Measurements from ENCODE around the gene ZBTB7B.

ZBTB7B gene

GRCh38 chr1:154969860-154970452 lies 32.6 kb upstream of the ZBTB7B start:
- Histone ChIP-seq H3K4me1 (peaks cover 0 to 54% (median 50%) of the 10 kb centered on the region in 4 donors), H3K36me3 (peaks cover 32 to 48% (median 34%) of the 10 kb centered on the region in 3 donors), H3K27ac (peak overlapping the region; percentile 95 to 97), H3K27me3 (no peaks in the 10 kb centered on the region), H3K4me3 (peak overlapping the region; percentile 45 to 76), H3K9me3 (no peaks in the 10 kb centered on the region)
- intact Hi-C loops (cut with DNase I; ENCODE audit: low total_unique reads): no loop called here
- TF ChIP-seq, protein P1, sequence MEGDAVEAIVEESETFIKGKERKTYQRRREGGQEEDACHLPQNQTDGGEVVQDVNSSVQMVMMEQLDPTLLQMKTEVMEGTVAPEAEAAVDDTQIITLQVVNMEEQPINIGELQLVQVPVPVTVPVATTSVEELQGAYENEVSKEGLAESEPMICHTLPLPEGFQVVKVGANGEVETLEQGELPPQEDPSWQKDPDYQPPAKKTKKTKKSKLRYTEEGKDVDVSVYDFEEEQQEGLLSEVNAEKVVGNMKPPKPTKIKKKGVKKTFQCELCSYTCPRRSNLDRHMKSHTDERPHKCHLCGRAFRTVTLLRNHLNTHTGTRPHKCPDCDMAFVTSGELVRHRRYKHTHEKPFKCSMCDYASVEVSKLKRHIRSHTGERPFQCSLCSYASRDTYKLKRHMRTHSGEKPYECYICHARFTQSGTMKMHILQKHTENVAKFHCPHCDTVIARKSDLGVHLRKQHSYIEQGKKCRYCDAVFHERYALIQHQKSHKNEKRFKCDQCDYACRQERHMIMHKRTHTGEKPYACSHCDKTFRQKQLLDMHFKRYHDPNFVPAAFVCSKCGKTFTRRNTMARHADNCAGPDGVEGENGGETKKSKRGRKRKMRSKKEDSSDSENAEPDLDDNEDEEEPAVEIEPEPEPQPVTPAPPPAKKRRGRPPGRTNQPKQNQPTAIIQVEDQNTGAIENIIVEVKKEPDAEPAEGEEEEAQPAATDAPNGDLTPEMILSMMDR (IDR thresholded peaks at IDR 0.05): no peak
- DNase-seq: peak in 1 of 2 donors; percentile 75

GRCh38 chr1:154970631-154971340 lies 31.8 kb upstream of the ZBTB7B start, which contains the start of gene SHC1:
TSS of gene SHC1 (minus strand) at chr1:154970747. CDS start at chr1:154970526, 221 bp downstream.
- no peaks in the 10 kb centered on the region for H3K27me3 ChIP-seq
- TF ChIP-seq, protein P1 (IDR thresholded peaks at IDR 0.05): no peak
- DNase-seq: peak; percentile 95 to 98
- peak within 1 kb of the TSS; percentile 95 to 97 for H3K27ac ChIP-seq
- H3K4me1 ChIP-seq: peaks cover 0 to 57% (median 49%) of the 10 kb centered on the region in 4 donors
- peak within 1 kb of the TSS; percentile 45 to 76 for H3K4me3 ChIP-seq
- H3K9me3 ChIP-seq: no peaks in the 10 kb centered on the region
- H3K36me3 ChIP-seq: peaks cover 23 to 40% (median 25%) of the 10 kb centered on the region in 3 donors
- intact Hi-C loops (cut with DNase I; ENCODE audit: low total_unique reads): no loop called here

DNA sequence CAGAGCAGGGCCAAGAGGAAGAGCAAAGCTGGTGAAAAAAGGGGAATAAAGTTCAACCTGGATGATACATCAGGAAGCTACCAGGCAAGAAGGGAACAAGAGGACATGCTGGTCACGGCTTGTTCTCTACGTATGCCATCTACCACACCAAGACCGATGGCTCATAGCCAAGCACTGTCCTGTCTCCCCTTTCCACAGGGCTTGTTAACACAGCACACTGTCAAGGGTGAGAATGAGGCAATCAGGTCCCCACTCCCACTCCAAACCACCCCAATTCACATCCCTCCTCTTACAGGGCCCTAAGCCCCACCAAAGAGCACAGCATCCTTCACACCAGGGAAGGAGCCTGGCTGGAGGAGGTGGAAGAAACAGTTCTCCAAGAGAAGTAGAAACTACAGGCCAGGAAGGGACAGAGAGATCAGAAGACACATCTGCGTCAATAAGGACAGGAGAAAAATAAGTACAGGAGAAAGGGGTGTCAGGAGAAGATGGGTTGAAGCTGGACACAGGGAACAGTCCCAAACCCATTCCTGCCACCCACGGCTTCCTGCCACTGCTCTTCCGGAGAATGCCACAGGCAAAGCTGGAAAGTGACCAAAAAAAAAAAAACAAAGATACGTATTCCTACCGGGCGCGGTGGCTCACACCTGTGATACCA lies 31.1 kb upstream of the ZBTB7B start:
- H3K4me1 ChIP-seq: peaks cover 0 to 64% (median 54%) of the 10 kb centered on the region in 4 donors
- H3K27me3 ChIP-seq: no peaks in the 10 kb centered on the region
- peaks cover 17 to 33% (median 18%) of the 10 kb centered on the region in 3 donors for H3K36me3 ChIP-seq
- peak overlapping the region; percentile 95 to 97 for H3K27ac ChIP-seq
- TF ChIP-seq, protein P1 (IDR thresholded peaks at IDR 0.05): no peak
- peak overlapping the region; percentile 68 to 76 for H3K4me3 ChIP-seq
- intact Hi-C loops (cut with DNase I; ENCODE audit: low total_unique reads): no loop called here
- no peaks in the 10 kb centered on the region for H3K9me3 ChIP-seq
- peak in 1 of 2 donors; percentile 61 for DNase-seq

DNA sequence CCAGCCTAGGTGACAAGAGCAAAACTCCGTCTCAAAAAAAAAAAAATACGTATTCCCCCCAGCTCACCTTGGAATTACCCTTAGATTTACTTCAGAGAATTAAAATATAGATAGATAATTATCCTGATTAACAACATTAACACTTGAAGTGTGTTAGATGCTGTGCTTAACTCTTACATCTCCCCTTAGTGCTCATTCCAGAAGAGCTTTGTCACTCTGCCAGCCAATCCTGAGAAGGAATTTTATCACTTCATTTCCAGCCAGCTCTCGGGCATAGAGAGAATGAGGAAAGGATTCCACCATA lies 30.4 kb upstream of the ZBTB7B start:
- Histone ChIP-seq H3K36me3 (peaks cover 11 to 26% (median 11%) of the 10 kb centered on the region in 3 donors), H3K27me3 (no peaks in the 10 kb centered on the region), H3K27ac (peak overlapping the region; percentile 95 to 97), H3K4me3 (peak overlapping the region; percentile 68 to 76), H3K9me3 (no peaks in the 10 kb centered on the region), H3K4me1 (peaks cover 0 to 64% (median 54%) of the 10 kb centered on the region in 4 donors)
- TF ChIP-seq, protein P1 (IDR thresholded peaks at IDR 0.05): no peak
- no peak for DNase-seq
- intact Hi-C loops (cut with DNase I; ENCODE audit: low total_unique reads): no loop called here

GRCh38 chr1:154972517-154973343 lies 29.9 kb upstream of the ZBTB7B start:
- Histone ChIP-seq H3K9me3 (no peaks in the 10 kb centered on the region), H3K4me1 (peaks cover 0 to 64% (median 54%) of the 10 kb centered on the region in 4 donors), H3K4me3 (peak overlapping the region; percentile 68 to 76), H3K27ac (peak overlapping the region; percentile 95 to 97), H3K27me3 (no peaks in the 10 kb centered on the region), H3K36me3 (peaks cover 5 to 21% (median 6%) of the 10 kb centered on the region in 3 donors)
- TF ChIP-seq, protein P1 (IDR thresholded peaks at IDR 0.05): no peak
- DNase-seq: peak; percentile 78 to 90
- intact Hi-C loops (cut with DNase I; ENCODE audit: low total_unique reads): no loop called here

Data from tibial artery (tissue), 4 donors.